GM23338 (cell line): ENCODE measurements around the gene TMEM9. TPM values are rescaled to one million over a fixed set of nuclear protein-coding genes. Genes with fewer than 3 reads are reported as not detected.

ENCODE experiments used
- ATAC-seq: fragments of 200-7000 bp; cut with Tn5 transposase; 3 replicates; pipeline ENCODE4 v1.9.1; 2020
- DNase-seq: peaks from one replicate; pipeline ENCODE4 v3.0.0-alpha.2; 2015; ENCODE audit warnings: low spot score
- H2AFZ ChIP-seq: fragments of 200-600 bp; sonication (generic); 2 replicates; pipeline ENCODE4 v1.8.0; 2016; ENCODE audit warnings: antibody characterized with exemption, mild to moderate bottlenecking, moderate library complexity
- H3F3A ChIP-seq: fragments of 200-600 bp; sonication (generic); replicated peaks from 2 replicates; pipeline ENCODE4 v1.8.0; 2017; ENCODE audit warnings: antibody characterized with exemption, mixed run types, low read depth
- H3K27ac ChIP-seq: fragments of 200-600 bp; sonication (generic); 2 replicates; pipeline ENCODE4 v1.6.1; 2016; ENCODE audit warnings: low read depth
- H3K27me3 ChIP-seq: fragments of 200-600 bp; sonication (generic); 2 replicates; pipeline ENCODE4 v1.8.0; 2016; ENCODE audit warnings: mild to moderate bottlenecking, mixed run types, moderate library complexity; ENCODE audit not compliant: insufficient read depth
- H3K36me3 ChIP-seq: fragments of 200-600 bp; sonication (generic); 2 replicates; pipeline ENCODE4 v1.8.0; 2016; ENCODE audit warnings: mild to moderate bottlenecking; ENCODE audit not compliant: insufficient read depth
- H3K4me1 ChIP-seq: fragments of 200-600 bp; sonication (generic); 2 replicates; pipeline ENCODE4 v1.8.0; 2016; ENCODE audit warnings: mild to moderate bottlenecking, moderate library complexity; ENCODE audit not compliant: insufficient read depth
- H3K4me2 ChIP-seq: fragments of 200-600 bp; sonication (generic); 2 replicates; pipeline ENCODE4 v1.7.1; 2017; ENCODE audit warnings: mixed run types
- H3K4me3 ChIP-seq: fragments of 200-600 bp; sonication (generic); 2 replicates; pipeline ENCODE4 v1.6.1; 2016; ENCODE audit warnings: mixed run types
- H3K79me2 ChIP-seq: fragments of 200-600 bp; sonication (generic); replicated peaks from 2 replicates; pipeline ENCODE4 v1.8.0; 2017; ENCODE audit warnings: mild to moderate bottlenecking; ENCODE audit not compliant: insufficient read depth
- H3K9me2 ChIP-seq: fragments of 200-600 bp; sonication (generic); 2 replicates; pipeline ENCODE4 v1.8.0; 2017; ENCODE audit not compliant: insufficient read depth
- H4K20me1 ChIP-seq: fragments of 200-600 bp; sonication (generic); replicated peaks from 2 replicates; pipeline ENCODE4 v1.8.0; 2017; ENCODE audit warnings: mild to moderate bottlenecking; ENCODE audit not compliant: insufficient read depth
- H3K27ac Mint-ChIP-seq: 2 replicates; pipeline ENCODE4 v1.8.0; 2020; ENCODE audit warnings: inconsistent platforms, mild to moderate bottlenecking, moderate library complexity, mixed read lengths
- H3K27me3 Mint-ChIP-seq: 3 replicates; pipeline ENCODE4 v1.8.0; 2022; ENCODE audit warnings: low read depth, mild to moderate bottlenecking, moderate library complexity, mixed read lengths, inconsistent platforms; ENCODE audit not compliant: insufficient read depth, poor library complexity
- H3K36me3 Mint-ChIP-seq: 3 replicates; pipeline ENCODE4 v1.8.0; 2021; ENCODE audit warnings: low read depth, mild to moderate bottlenecking, inconsistent platforms, moderate library complexity, mixed read lengths
- H3K4me1 Mint-ChIP-seq: 3 replicates; pipeline ENCODE4 v1.8.0; 2020; ENCODE audit warnings: mild to moderate bottlenecking, inconsistent platforms, mixed read lengths
- H3K4me3 Mint-ChIP-seq: 3 replicates; pipeline ENCODE4 v1.8.0; 2021; ENCODE audit warnings: moderate library complexity, mild to moderate bottlenecking, inconsistent platforms, mixed read lengths
- H3K9me3 Mint-ChIP-seq: 3 replicates; pipeline ENCODE4 v1.8.0; 2020; ENCODE audit warnings: moderate library complexity, mild to moderate bottlenecking, inconsistent platforms, mixed read lengths
- CREB1 ChIP-seq: fragments of 250-450 bp; sonication (Bioruptor Pico); IDR thresholded peaks from 2 replicates; pipeline ENCODE4 v1.5.0; 2020; ENCODE audit warnings: low read depth, mild to moderate bottlenecking, moderate library complexity
- ETS1 ChIP-seq: IDR thresholded peaks from 2 replicates; pipeline ENCODE4 v1.6.1; 2016; ENCODE audit warnings: antibody characterized with exemption
- EZH2 ChIP-seq: fragments of 200-600 bp; sonication (generic); IDR thresholded peaks from one replicate; pipeline ENCODE4 v1.8.0; 2017; ENCODE audit warnings: antibody characterized with exemption, mild to moderate bottlenecking, low read depth; ENCODE audit not compliant: unreplicated experiment
- EZH2phosphoT487 ChIP-seq: fragments of 200-600 bp; sonication (generic); IDR thresholded peaks from one replicate; pipeline ENCODE4 v1.8.1; 2018; ENCODE audit warnings: antibody characterized with exemption; ENCODE audit not compliant: unreplicated experiment
- JUNB ChIP-seq: IDR thresholded peaks from one replicate; pipeline ENCODE4 v1.6.1; 2016; ENCODE audit warnings: antibody characterized with exemption; ENCODE audit not compliant: unreplicated experiment
- NANOG ChIP-seq: IDR thresholded peaks from 2 replicates; pipeline ENCODE4 v1.6.1; 2016; ENCODE audit warnings: antibody characterized with exemption, borderline replicate concordance
- POLR2AphosphoS5 ChIP-seq: IDR thresholded peaks from 2 replicates; pipeline ENCODE4 v1.6.1; 2016; ENCODE audit warnings: antibody characterized with exemption, low read depth
- REST ChIP-seq: IDR thresholded peaks from one replicate; pipeline ENCODE4 v1.6.1; 2018; ENCODE audit warnings: antibody characterized with exemption; ENCODE audit not compliant: unreplicated experiment
- STAT1 ChIP-seq: IDR thresholded peaks from one replicate; pipeline ENCODE4 v1.6.1; 2016; ENCODE audit warnings: antibody characterized with exemption; ENCODE audit not compliant: unreplicated experiment
- ZNF114 ChIP-seq: fragments of 250-450 bp; sonication (Bioruptor Pico); IDR thresholded peaks from 2 replicates; pipeline ENCODE4 v1.5.0; 2020; ENCODE audit warnings: mild to moderate bottlenecking, moderate library complexity
- ZNF331 ChIP-seq: fragments of 250-450 bp; sonication (Bioruptor Pico); IDR thresholded peaks from 2 replicates; pipeline ENCODE4 v1.5.0; 2020; ENCODE audit warnings: low read depth, mild to moderate bottlenecking, moderate library complexity
- polyA plus RNA-seq: library from polyadenylated mRNA; unstranded; fragments of >200 nt; fragmentation: Nextera tagmentation; extraction: Ambion mirVana; gene quantifications from 2 replicates; pipeline ENCODE4 v1.2.1, GENCODE V29; 2016
- total RNA-seq: library from RNA; depleted of rRNA; stranded (reverse); fragments of >200 nt; shearing (Covaris generic); gene quantifications from 2 replicates; pipeline ENCODE4 v1.2.3, GENCODE V29; 2014
- TF ChIP-seq, protein P1 (sequence below): fragments of 250-450 bp; sonication (Bioruptor Pico); IDR thresholded peaks from 2 replicates; pipeline ENCODE4 v1.5.0; 2020; ENCODE audit warnings: mild to moderate bottlenecking, moderate library complexity
- TF ChIP-seq, protein P2 (sequence below), 2 experiments: fragments of 200-600 bp in 1 of 2; sonication (generic) in 1 of 2; conservative IDR thresholded peaks; 2 replicates each; pipeline versions ENCODE4 v1.5.1 to v1.6.1; 2016 to 2017; ENCODE audit warnings: antibody characterized with exemption in 2 of 2, low read depth in 2 of 2, mild to moderate bottlenecking in 2 of 2, moderate library complexity in 1 of 2

TMEM9 gene
- total and polyA plus RNA-seq, 2 experiments from 2014 or later, result 78.6 to 147 TPM

DNA sequence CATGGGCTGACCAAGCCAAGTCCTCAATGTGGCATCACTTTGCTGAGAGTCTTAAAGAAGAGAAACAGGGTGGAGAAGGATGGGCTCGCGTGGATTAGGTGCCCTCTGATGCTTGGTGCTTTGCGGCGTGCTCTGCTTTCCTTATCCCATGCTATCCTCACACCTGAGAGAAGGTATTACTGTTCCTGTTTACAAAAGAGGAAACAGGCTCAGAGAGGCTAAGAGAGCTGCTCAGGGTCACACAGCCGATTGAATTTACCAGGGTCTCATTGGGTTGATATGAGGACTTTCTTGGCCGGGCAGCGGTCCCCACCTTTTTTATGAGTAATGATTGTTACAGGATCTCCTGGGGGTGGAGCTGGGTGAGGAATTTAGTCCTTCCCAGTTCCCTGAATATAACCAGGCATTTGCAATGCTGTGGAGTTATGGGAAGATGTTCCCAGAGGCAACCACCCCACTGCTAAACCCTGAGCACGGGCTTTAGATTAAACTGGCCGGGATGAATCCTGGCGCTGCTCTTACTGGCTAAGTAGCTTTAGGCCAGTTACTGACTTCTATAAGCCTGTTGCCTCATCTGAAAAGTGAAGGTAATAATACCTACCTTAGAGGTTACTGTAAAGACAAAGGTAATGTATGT lies 31.8 kb downstream of the TMEM9 start:
- H3K9me2 ChIP-seq, result no peaks in the 10 kb centered on the region
- Mint-ChIP-seq H3K27ac (no peak overlapping the region), H3K27me3 (peaks cover 14% of the 10 kb centered on the region), H3K9me3 (no peaks in the 10 kb centered on the region), H3K4me3 (no peak overlapping the region), H3K36me3 (no peaks in the 10 kb centered on the region), H3K4me1 (peaks cover 19% of the 10 kb centered on the region)
- TF ChIP-seq STAT1 (no peak), EZH2 (no peak), POLR2AphosphoS5 (no peak), ETS1 (no peak), EZH2phosphoT487 (no peak), ZNF114 (CRISPR knock-in tag) (no peak), REST (no peak), ZNF331 (CRISPR knock-in tag) (no peak), JUNB (no peak), CREB1 (CRISPR knock-in tag) (no peak), NANOG (no peak)
- TF ChIP-seq, protein P1, sequence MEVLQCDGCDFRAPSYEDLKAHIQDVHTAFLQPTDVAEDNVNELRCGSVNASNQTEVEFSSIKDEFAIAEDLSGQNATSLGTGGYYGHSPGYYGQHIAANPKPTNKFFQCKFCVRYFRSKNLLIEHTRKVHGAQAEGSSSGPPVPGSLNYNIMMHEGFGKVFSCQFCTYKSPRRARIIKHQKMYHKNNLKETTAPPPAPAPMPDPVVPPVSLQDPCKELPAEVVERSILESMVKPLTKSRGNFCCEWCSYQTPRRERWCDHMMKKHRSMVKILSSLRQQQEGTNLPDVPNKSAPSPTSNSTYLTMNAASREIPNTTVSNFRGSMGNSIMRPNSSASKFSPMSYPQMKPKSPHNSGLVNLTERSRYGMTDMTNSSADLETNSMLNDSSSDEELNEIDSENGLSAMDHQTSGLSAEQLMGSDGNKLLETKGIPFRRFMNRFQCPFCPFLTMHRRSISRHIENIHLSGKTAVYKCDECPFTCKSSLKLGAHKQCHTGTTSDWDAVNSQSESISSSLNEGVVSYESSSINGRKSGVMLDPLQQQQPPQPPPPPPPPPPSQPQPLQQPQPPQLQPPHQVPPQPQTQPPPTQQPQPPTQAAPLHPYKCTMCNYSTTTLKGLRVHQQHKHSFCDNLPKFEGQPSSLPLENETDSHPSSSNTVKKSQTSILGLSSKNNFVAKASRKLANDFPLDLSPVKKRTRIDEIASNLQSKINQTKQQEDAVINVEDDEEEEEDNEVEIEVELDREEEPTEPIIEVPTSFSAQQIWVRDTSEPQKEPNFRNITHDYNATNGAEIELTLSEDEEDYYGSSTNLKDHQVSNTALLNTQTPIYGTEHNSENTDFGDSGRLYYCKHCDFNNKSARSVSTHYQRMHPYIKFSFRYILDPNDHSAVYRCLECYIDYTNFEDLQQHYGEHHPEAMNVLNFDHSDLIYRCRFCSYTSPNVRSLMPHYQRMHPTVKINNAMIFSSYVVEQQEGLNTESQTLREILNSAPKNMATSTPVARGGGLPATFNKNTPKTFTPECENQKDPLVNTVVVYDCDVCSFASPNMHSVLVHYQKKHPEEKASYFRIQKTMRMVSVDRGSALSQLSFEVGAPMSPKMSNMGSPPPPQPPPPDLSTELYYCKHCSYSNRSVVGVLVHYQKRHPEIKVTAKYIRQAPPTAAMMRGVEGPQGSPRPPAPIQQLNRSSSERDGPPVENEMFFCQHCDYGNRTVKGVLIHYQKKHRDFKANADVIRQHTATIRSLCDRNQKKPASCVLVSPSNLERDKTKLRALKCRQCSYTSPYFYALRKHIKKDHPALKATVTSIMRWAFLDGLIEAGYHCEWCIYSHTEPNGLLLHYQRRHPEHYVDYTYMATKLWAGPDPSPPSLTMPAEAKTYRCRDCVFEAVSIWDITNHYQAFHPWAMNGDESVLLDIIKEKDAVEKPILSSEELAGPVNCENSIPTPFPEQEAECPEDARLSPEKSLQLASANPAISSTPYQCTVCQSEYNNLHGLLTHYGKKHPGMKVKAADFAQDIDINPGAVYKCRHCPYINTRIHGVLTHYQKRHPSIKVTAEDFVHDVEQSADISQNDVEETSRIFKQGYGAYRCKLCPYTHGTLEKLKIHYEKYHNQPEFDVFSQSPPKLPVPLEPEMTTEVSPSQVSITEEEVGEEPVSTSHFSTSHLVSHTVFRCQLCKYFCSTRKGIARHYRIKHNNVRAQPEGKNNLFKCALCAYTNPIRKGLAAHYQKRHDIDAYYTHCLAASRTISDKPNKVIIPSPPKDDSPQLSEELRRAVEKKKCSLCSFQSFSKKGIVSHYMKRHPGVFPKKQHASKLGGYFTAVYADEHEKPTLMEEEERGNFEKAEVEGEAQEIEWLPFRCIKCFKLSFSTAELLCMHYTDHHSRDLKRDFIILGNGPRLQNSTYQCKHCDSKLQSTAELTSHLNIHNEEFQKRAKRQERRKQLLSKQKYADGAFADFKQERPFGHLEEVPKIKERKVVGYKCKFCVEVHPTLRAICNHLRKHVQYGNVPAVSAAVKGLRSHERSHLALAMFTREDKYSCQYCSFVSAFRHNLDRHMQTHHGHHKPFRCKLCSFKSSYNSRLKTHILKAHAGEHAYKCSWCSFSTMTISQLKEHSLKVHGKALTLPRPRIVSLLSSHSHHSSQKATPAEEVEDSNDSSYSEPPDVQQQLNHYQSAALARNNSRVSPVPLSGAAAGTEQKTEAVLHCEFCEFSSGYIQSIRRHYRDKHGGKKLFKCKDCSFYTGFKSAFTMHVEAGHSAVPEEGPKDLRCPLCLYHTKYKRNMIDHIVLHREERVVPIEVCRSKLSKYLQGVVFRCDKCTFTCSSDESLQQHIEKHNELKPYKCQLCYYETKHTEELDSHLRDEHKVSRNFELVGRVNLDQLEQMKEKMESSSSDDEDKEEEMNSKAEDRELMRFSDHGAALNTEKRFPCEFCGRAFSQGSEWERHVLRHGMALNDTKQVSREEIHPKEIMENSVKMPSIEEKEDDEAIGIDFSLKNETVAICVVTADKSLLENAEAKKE (CRISPR knock-in tag), result no peak
- TF ChIP-seq, protein P2, sequence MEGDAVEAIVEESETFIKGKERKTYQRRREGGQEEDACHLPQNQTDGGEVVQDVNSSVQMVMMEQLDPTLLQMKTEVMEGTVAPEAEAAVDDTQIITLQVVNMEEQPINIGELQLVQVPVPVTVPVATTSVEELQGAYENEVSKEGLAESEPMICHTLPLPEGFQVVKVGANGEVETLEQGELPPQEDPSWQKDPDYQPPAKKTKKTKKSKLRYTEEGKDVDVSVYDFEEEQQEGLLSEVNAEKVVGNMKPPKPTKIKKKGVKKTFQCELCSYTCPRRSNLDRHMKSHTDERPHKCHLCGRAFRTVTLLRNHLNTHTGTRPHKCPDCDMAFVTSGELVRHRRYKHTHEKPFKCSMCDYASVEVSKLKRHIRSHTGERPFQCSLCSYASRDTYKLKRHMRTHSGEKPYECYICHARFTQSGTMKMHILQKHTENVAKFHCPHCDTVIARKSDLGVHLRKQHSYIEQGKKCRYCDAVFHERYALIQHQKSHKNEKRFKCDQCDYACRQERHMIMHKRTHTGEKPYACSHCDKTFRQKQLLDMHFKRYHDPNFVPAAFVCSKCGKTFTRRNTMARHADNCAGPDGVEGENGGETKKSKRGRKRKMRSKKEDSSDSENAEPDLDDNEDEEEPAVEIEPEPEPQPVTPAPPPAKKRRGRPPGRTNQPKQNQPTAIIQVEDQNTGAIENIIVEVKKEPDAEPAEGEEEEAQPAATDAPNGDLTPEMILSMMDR (conservative IDR thresholded peaks at IDR 0.05; ENCODE audit: low read depth in 2 of 2), result no peak
- H2AFZ ChIP-seq, result no peak overlapping the region
- no peaks in the 10 kb centered on the region for H3F3A ChIP-seq
- H3K27me3 ChIP-seq, result no peaks in the 10 kb centered on the region
- no peaks in the 10 kb centered on the region for H3K79me2 ChIP-seq
- no peak for ATAC-seq
- no peak for DNase-seq
- no peak overlapping the region for H3K4me2 ChIP-seq
- H3K36me3 ChIP-seq, result no peaks in the 10 kb centered on the region
- H3K4me3 ChIP-seq, result no peak overlapping the region
- H4K20me1 ChIP-seq, result no peaks in the 10 kb centered on the region; the same call in 1 of the 2 replicates
- H3K4me1 ChIP-seq, result peaks cover 8% of the 10 kb centered on the region
- H3K27ac ChIP-seq, result no peak overlapping the region
